HL-60/S4 treated with phorbol 12-myristate 13-acetate at 8.2 ng/mL for 4 days and 3 days (cell line): ENCODE measurements around the gene TMED10.
"Not testable (repeated sequence)": the region's sequence is repeated elsewhere in the genome, so short reads cannot be mapped to it uniquely, and the experiment has no call there.

Experiments used
- in situ Hi-C: fragments of 300-500 bp; cut with MboI; formaldehyde crosslinking; loops from 2 replicates; pipeline ENCODE4 v1.15.0; 2022; ENCODE audit warnings: low sequenced_read_pairs

The TMED10 gene

DNA sequence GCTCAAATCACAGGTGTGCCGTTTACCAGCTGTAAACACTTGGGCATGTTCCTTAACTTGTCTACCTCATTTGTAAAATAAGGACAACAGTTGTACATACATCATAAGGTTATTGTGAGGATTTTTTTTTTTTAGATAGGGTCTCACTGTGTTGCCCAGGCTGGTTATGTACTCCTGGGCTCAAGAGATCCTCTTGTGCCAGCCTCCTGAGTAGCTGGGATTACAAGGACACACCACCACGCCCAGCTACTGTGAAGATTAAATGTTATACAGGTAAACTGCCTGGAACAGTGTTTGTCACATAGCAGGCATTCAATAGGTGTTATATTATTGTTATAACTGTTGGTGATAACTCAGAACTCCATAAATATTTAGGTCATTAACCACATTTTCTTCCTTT lies 12.7 kb downstream of the TMED10 start:
- in situ Hi-C loops: no loop called here

DNA sequence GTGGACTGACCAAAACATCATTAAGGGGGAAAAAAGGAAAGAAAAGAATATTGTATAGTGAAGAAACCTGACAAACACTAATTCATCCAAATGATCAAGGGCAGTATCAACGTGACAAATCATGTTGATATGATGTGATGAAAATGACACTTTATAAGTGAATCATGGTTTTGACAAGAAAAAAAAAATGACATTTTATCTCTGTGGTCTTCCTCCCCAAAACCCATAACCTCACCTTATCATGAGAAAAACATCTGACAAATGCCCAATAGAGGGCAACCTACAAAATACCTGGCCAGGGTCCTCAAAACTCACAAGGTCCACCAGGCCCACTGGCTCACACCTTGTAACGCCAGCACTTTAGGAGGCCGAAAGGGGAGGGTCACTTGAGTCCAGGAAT lies 13.8 kb downstream of the TMED10 start:
- in situ Hi-C loops: no loop called here

DNA sequence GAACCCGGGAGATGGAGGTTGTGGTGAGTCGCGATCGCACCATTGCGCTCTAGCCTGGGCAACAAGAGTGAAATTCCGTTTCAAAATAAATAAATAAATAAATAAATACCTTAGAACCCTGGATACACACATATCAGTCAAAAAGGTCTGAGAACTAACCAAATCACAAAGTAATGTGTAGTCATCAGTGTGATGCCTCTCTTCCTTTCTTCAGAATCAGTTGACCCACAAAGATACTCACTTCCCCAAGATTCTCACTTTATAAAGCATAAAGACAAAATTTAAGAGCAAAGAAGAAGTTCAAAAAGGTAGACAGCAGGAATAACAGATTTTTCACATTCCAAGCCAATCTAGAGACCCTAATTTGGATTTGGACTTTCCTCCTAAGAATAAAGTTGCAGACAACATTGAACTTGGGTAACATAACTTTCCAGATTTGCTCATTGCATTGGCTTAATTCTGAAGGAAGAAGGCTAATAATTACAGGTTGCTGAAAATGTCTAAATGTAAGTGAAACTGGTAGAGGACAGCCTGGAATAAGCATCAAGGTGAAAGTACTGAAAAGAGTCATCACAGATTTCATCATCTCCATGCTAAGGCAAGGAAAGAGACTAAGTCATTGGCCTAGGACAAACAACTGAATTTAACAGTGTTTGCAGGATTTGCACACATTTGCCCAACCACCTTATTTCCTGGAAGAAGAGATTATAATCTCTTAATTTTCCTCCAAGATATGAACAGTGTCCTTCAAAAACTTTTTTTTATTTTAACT lies 17.4 kb downstream of the TMED10 start:
- in situ Hi-C loops: no loop called here

DNA sequence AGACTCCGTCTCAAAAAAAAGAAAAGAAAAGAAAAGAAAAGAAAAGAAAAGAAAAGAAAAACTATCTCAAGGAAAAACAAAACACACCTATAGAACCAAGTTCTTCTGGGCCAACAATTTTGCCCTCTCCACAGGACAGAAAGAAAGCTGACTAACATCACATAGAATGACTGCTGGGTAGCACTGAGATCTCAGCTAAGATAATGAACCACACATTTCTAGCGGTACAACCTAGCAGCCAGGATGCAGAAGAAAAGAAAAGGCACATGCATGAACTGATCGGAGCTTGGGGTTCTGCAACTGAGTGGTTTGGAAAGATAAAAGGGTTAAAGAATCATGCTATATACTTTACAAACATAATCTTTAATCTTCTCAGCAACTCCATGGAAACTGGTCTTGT lies 19.5 kb downstream of the TMED10 start:
- in situ Hi-C loops: no loop called here

DNA sequence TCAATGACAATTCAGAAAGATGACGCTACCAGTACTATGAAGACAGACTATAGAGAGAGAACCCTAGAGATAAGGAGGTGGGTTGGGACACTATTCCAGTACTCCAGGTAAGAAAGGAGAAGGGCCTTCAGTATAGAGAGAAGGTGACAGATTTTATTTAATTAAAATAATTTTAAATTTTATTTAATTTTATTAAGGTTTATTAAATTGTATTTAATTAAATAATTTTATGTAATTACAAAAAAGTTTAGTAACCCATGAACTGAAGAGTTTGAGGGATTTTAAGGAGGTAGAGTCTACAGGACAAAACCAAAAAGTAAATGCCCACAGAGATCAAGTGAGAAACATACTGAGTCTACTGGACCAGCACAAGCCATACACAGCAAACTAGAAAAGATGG lies 20.3 kb downstream of the TMED10 start:
- in situ Hi-C loops: no loop called here

DNA sequence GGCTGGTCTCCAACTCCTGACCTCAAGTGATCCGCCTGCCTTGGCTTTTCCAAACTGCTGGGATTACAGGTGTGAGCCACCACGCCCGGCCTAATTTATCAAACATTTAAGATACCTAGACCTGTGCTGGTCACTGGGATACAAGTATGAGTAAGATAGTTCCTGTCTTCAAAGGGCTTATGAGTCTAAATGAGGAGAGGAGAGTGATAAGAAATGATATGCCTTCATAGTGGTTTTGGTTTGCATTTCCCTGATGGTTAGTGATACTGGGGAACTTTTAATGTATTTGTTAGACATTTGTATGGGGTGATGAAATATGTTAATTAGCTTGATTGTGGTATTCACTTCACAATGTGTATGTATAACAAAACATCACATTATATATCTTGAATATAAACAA lies 21.2 kb downstream of the TMED10 start:
- in situ Hi-C loops: no loop called here

DNA sequence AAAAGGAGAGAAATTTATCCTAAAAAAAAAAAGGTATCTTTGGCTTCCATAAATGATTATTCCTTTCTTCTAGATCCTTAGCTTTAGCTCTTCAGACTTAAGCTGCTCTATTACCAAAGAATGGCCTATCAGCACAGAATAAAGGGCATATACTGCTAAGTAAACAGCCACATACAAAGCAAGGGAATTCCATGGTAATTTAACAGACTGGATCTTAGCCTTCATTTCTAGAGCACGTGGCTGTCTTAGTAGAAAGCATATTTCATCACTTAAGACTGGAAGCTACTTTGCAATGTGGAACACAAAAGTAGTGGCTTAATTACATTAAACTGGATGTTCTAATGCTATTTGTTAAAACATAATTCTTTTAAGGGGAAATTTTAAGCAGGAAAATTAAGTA lies 23.1 kb downstream of the TMED10 start:
- in situ Hi-C loops: no loop called here

DNA sequence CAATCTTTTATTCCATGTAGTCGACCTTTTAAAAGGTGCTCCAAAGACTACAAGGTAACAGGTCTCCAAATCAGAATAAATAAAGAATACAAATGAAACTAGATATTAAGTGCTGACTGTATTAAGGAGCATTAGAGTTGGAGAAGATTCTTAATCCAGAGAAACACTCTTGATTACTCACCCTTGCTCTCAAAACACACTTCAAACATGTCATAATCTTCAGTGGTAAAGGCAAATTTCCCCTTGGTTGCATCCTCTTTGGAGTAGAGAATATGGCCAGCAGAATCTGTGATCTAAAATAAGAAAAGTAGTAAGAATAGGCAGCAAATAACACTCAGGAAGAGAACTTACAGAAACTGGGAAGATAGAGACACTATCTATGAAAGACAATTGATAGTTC lies 24.6 kb downstream of the TMED10 start:
- in situ Hi-C loops: no loop called here

DNA sequence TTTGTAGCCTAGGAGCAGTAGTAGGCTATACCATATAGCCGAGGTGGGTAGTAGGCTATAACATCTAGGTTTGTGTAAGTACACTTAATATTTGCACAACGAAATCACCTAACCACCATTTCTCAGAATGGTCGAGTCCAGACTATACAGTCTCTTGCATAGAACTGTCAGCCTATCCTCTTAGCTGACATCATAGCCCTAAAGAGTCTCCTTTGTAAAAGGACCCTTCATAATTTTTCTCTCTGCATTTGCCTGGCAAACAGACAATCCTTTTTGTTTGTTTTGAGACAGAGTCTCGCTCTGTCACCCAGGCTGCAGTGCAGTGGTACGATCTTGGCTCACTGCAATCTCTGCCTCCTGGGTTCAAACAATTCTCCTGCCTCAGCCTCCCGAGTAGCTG lies 25.8 kb downstream of the TMED10 start:
- in situ Hi-C loops: not testable (repeated sequence)

DNA sequence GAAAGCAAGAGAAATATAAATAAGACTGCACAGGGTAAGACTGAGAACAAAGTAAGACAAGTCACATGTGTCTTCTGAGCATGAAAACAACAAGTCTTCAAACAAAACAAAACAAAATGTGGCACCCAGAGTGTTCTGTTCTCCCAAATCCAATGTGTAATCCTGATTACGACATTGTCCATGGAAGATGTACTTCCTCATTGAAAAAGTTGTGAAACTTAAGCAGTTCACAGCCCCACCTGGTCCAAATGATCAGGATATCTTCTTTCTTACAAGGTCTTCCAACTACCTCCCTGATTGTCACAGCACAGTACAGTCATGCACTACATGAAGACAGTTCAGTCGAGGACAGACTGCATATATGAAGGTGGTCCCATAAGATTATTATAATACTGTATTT lies 26.3 kb downstream of the TMED10 start:
- in situ Hi-C loops: no loop called here

DNA sequence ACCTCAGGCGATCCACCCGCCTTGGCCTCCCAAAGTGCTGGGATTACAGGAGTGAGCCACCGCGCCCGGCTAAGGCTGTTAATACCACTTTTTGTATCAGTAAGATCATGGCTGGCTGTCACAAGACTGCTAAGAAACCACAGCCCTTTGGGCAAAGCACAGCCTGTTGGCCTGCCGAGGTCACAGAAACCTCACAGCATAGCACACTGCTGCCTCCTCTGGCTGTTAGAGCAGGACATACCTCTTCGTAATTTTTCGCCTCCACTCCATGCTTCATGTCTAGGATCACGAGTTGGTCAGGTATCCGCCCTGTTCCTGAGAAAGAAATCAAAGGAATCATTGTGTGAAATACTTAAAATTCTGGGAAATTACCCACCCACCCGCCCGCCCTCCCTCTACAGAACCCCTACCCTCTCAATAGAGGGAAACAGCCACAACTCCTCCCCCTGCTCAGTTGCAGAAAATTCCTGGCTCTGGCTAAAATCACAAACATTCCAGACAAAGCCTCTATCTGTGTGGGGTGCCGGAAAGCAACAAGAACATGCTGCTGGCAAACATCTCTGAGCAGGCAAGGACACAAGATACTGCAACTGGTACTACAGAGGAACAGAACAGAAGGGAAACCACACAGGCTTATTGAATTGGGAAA lies 28.9 kb downstream of the TMED10 start:
- in situ Hi-C loops: loop anchor here (25.0 kb wide), 1 partner anchor 140 kb away; the partner anchor contains the start of gene FOS

DNA sequence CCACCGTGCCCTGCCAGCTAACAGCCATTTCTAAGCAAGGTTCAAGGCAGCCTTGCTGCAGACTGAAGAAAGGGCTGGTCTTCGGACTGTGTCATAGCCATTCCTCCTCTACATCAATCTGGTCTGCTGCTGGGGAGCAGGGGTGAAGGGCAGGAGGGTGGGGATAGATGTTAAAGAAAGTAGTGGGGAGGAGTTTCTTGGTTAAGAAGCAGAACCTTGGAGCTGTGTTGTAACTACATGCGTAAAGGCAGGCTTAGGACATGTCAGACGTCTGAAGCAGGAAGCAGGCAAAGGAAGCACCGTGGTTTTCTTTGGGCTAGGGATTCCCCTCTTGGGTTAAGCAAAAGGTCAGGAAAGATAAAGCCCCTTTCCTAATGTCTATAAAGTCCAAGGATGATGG lies 31.5 kb downstream of the TMED10 start:
- in situ Hi-C loops: loop anchor here (25.0 kb wide), 1 partner anchor 142 kb away; the partner anchor contains the start of gene FOS

DNA sequence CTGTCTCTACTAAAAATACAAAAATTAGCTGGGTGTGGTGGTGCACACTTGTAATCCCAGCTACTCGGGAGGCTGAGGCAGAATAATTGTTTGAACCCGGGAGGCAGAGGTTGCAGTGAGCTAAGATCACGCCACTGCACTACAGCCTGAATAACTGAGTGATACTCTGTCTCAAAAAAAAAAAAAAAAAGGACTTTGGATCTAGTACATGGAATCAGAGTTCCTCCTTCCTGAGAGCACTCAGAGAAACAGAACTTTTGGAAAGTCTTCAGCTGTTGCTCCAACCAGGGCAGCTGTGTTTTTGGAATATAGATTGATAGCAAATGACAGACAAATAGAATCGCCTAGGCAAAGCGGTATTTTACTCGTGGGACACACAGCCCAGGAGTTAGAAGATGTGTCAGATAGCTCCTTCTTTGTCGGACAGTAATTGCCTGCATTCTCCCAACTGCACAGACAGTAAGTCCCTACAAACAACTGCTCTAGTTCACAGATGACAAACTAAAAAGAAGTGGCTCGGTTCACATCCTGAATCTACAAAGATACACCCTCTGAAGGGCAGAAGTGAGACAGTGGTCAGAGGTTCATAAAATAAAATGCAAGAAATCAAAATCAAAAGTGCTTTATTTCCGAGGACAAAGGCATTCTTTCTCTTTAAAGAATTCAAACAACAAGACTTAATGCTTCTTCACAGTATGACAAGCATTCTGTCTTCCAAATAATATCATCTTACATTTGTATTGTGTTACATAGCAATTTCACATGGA lies 32.5 kb downstream of the TMED10 start:
- in situ Hi-C loops: loop anchor here (25.0 kb wide), 1 partner anchor 143 kb away; the partner anchor contains the start of gene FOS

DNA sequence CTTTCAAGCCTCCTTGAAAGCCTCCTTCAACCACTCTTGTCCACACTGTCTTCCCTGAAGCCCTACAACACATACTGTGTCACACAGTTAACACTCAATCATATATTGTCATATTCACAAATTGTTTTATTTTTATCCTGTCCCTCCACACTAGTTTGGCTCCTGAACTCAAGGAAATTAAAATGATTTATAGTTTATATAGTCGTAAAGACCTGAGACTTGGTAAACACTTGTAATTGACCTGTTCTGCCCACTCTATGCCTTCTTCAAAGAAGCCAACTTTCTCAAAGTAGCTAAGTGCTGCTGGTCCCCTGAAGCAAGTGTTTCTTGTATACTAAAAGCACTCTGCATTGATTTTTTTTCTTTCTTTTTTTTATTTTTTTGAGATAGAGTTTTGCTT lies 33.9 kb downstream of the TMED10 start:
- in situ Hi-C loops: loop anchor here (25.0 kb wide), 1 partner anchor 145 kb away; the partner anchor contains the start of gene FOS

DNA sequence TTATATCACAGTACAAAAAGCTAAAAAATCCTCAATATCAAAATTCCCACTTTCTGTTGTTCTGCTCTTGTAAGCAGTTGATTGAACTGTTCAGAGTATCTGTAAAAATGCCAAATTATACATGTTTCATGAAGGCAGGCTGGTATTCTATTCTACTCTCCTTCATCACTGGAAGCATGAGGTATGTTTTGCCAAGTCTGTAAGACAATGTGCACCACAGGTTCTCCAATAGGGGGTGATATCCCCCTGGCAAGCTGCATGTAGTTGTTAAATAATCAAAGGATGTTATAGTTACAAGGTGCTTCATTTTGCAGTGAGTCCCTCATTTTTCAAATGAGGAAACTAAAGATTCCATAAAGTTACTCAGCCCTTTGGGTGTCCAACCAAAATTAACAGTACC lies 34.4 kb downstream of the TMED10 start:
- in situ Hi-C loops: loop anchor here (25.0 kb wide), 1 partner anchor 145 kb away; the partner anchor contains the start of gene FOS

DNA sequence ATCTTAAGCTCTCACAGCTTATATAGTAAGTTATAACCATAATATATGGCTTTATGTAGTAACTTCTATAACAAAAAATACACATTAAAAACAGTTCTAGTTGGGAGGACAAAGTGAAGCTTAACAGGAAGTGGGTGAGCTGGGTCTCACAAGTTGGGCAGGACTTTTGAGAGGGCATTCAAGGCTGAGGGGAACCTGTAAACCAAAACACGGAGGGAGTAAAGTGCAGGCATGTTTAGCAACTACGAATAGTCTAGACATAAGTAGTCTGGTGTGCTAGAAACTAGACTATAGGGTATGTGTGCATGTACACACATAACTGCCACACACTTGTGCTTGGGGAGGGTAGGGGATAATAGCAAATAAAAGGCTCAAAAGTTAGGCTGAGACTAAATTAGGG lies 35.4 kb downstream of the TMED10 start:
- in situ Hi-C loops: loop anchor here (25.0 kb wide), 1 partner anchor 146 kb away; the partner anchor contains the start of gene FOS

DNA sequence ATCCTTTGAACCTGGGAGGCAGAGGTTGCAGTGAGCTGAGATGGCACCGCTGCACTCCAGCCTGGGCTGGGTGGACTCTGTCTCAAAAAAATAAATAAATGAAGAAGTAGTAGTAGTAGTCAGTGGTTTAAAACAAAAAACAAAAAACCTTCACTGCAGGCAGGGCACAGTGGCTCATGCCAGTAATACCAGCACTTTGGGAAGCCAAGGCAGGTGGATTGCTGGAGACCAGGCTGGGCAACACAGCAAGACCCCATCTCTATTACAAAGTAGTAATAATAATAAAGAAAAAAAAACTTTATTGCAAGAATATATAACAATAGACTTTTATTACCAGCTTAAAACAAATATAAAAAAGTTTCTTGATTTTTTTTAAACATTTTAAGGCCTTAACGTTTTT lies 35.8 kb downstream of the TMED10 start:
- in situ Hi-C loops: loop anchor here (25.0 kb wide), 1 partner anchor 147 kb away; the partner anchor contains the start of gene FOS

DNA sequence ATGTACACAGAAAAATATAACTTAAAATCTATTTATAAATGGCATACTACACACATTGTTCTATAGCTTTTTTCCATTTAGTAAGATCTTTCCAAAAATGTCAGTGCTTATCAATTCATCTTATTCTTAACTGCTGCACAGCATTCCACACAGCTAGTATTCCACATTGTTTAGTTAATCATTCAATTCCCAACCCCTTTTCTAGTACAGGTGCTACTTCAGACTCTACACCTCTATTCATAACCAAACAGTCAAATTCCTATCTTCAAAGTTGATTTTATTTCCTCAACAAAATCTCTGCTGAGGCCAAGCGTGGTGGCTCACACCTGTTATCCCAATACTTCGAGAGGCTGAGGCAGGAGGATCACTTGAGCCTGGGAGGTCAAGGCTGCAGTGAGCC lies 37.2 kb downstream of the TMED10 start:
- in situ Hi-C loops: loop anchor here (25.0 kb wide), 1 partner anchor 148 kb away; the partner anchor contains the start of gene FOS

DNA sequence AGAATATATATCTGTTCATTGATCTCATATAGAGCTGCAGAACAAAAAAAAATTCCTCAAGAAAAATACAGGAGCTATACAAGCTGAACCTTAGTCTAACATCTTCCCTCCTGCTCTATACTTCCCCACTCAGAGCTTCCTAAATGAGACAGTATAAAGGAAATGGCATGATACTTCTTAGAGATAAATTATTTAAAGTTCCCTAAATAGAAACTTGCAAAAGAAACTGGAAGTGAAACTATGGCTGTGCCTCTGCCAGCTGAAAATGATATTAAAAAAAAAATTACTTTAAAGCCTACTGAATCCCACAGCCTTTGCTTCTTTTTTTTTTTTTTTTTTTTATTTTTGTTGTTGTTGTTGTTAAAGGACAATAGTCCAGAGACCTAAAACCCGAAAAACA lies 37.9 kb downstream of the TMED10 start:
- in situ Hi-C loops: loop anchor here (25.0 kb wide), 1 partner anchor 149 kb away; the partner anchor contains the start of gene FOS

DNA sequence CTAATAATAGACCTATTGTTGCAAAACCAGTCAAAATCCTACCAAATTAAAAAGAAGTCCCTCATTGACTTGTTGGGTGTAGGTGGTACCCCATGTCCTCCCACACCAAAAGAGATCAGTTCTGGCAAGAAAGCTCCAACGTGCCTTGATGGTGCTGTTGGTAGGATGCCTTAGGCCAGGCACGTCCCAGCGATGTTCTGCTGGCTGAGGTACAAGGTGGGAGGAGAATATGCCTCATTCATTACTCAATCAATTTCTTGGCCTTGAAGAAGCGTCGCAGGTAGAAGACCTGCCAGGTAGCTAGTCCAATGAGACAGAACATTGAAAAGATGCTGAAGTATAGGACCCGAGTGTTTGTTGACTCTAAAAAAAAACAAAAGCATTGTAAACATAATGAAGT lies 41.8 kb downstream of the TMED10 start:
- in situ Hi-C loops: loop anchor here (25.0 kb wide), 1 partner anchor 153 kb away; the partner anchor contains the start of gene FOS

DNA sequence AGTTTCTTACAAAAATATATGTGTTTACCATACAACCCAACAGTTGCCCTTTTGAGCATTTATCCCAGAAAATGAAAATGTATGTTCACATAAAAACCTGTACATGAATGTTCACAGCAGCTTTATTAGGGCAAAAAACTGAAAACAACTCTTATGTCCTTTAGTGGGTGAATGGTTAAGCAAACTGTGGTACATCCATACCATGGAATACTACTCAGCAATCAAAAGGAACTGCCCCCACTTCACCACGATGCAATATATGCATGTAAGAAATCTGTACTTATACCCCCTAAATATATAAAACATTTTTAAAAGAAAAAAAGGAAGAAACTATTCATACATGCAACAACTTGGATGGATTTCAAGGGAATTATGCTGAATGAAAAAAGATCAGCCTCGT lies 42.8 kb downstream of the TMED10 start:
- in situ Hi-C loops: loop anchor here (25.0 kb wide), 1 partner anchor 154 kb away; the partner anchor contains the start of gene FOS
